WI38 (cell line): ENCODE data around the gene KIF5C.

Source experiments
- H3K4me3 ChIP-seq: 2 replicates; pipeline ENCODE4 v1.5.1; 2011; ENCODE audit warnings: low read depth, mild to moderate bottlenecking, control low read depth, low read length
- CTCF ChIP-seq: IDR thresholded peaks from 2 replicates; pipeline ENCODE4 v1.5.1; 2012; ENCODE audit warnings: low read depth, mild to moderate bottlenecking, control low read depth, low read length

KIF5C gene

GRCh38 chr2:149068996-149069888 lies 194.2 kb downstream of the KIF5C start:
- no peak overlapping the region for H3K4me3 ChIP-seq
- no peak for TF ChIP-seq CTCF

- no peak overlapping the region for H3K4me3 ChIP-seq
- TF ChIP-seq CTCF = no peak
These were observed 195.8 kb downstream of the KIF5C start for GRCh38 chr2:149070681-149071320.

GRCh38 chr2:149075105-149075504 lies 200.1 kb downstream of the KIF5C start:
- no peak for TF ChIP-seq CTCF
- no peak overlapping the region for H3K4me3 ChIP-seq

GRCh38 chr2:149075853-149076252 lies 200.8 kb downstream of the KIF5C start:
- no peak for TF ChIP-seq CTCF
- peak overlapping the region; percentile 18; the same call in 1 of the 2 replicates for H3K4me3 ChIP-seq
